ENCODE data around the gene MAZ. TPM values are rescaled to one million over a fixed set of nuclear protein-coding genes. Genes with fewer than 3 reads are reported as not detected.
A peak's percentile ranks its signal among the peaks of the same experiment; 100 is the strongest.
"Not testable (repeated sequence)": the region's sequence is repeated elsewhere in the genome, so short reads cannot be mapped to it uniquely, and the experiment has no call there.

The MAZ gene
- total RNA-seq, 3 donors from 2014 or later (not counting 1 experiment from before 2014, with no cell fraction given) = 234 to 265 (median 252) TPM

DNA sequence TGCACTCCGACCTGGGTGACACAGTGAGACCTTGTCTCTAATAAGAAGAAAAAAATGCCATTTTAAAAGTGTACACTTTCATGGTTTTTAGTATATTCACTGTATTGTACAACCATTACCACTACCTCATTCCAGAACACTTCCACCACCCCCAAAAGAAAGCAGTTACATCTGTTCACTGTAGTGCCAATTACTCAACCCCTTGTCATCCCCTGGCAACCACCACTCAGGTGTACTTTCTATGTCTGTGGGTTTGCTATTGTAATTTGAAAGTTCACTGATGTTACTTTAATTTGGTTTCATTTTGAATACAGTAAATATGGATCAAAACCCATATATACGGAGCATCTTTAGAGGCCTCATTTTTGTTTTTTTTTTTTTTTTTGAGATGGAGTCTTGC is 22.2 kb upstream of the MAZ start:
- Mint-ChIP-seq H3K36me3 (no peaks in the 10 kb centered on the region), H3K4me1 (peaks cover 7% of the 10 kb centered on the region in 2 donors), H3K27me3 (ENCODE audit: low read depth in 2 of 2) (no peaks in the 10 kb centered on the region), H3K9me3 (no peaks in the 10 kb centered on the region), H3K4me3 (no peak overlapping the region), H3K27ac (no peak overlapping the region)
- Histone ChIP-seq H3K4me3 (ENCODE audit: low read length) (no peak overlapping the region), H3K36me3 (ENCODE audit: control insufficient read depth, insufficient read depth, low read length) (no peaks in the 10 kb centered on the region), H3K4me1 (ENCODE audit: control insufficient read depth, insufficient read depth, low read length) (peaks cover 10% of the 10 kb centered on the region), H3K9me3 (ENCODE audit: control insufficient read depth, insufficient read depth, low read length) (no peaks in the 10 kb centered on the region), H3K27ac (ENCODE audit: low read length) (no peak overlapping the region), H3K27me3 (ENCODE audit: control insufficient read depth, insufficient read depth, low read length) (no peaks in the 10 kb centered on the region)
- no peak for ATAC-seq
- intact Hi-C loops (cut with micrococcal nuclease) = no loop called here
- WGBS (ENCODE audit: insufficient coverage) = 92% methylated on average over 2 of the region's 2 CpGs
- TF ChIP-seq, protein P1, sequence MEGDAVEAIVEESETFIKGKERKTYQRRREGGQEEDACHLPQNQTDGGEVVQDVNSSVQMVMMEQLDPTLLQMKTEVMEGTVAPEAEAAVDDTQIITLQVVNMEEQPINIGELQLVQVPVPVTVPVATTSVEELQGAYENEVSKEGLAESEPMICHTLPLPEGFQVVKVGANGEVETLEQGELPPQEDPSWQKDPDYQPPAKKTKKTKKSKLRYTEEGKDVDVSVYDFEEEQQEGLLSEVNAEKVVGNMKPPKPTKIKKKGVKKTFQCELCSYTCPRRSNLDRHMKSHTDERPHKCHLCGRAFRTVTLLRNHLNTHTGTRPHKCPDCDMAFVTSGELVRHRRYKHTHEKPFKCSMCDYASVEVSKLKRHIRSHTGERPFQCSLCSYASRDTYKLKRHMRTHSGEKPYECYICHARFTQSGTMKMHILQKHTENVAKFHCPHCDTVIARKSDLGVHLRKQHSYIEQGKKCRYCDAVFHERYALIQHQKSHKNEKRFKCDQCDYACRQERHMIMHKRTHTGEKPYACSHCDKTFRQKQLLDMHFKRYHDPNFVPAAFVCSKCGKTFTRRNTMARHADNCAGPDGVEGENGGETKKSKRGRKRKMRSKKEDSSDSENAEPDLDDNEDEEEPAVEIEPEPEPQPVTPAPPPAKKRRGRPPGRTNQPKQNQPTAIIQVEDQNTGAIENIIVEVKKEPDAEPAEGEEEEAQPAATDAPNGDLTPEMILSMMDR (IDR thresholded peaks at IDR 0.05) = no peak
- DNase-seq = peak in 1 of 2 donors; percentile 45

DNA sequence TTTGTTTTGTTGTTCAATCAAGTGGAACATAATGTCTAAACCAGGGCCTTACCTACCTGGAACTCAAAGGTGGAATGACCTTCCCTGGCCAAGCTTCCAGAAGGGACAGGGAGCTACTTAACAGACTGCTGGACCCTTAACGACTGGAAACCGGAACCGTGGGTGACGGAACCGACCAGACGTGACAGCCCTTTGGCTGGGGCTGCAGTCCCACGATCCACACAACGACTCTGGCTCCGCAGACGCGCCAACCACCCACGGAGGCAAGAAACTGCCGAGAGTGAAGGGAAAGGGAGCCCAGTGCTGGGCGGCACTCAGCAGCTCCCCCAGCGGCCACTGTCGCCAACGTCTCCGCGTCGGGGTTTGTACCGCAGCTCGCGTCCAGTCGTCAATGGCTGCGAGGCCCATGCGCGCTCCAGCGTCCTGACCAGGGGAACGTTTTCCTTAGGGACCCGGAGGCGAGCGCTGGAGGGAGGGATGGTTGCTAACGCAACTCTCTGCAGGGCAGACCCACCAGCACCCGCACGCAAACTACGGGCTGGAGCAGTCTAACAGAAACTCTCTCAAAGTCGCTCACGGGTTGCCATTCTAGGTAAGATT is 21.3 kb upstream of the MAZ start:
- no peaks in the 10 kb centered on the region for H3K36me3 Mint-ChIP-seq
- no peak overlapping the region for H3K4me3 ChIP-seq (ENCODE audit: low read length)
- ATAC-seq (peak; percentile 93 to 99 (median 99)), DNase-seq (peak; percentile 70 to 87)
- H3K9me3 Mint-ChIP-seq = no peaks in the 10 kb centered on the region
- H3K36me3 ChIP-seq (ENCODE audit: control insufficient read depth, insufficient read depth, low read length) = no peaks in the 10 kb centered on the region
- H3K4me1 ChIP-seq (ENCODE audit: control insufficient read depth, insufficient read depth, low read length) = peaks cover 16% of the 10 kb centered on the region
- intact Hi-C loops (cut with micrococcal nuclease) = loop anchor here (1.0 kb wide), 1 partner anchor 40 kb away; the partner anchor contains the start of gene C16orf54
- WGBS (ENCODE audit: insufficient coverage) = 23% methylated on average over 36 of the region's 38 CpGs
- H3K4me1 Mint-ChIP-seq = peaks cover 10 to 11% of the 10 kb centered on the region in 2 donors
- peak overlapping the region; percentile 79 for H3K4me3 Mint-ChIP-seq
- peak overlapping the region in 1 of 2 donors; percentile 61 for H3K27ac Mint-ChIP-seq
- no peaks in the 10 kb centered on the region for H3K27me3 Mint-ChIP-seq (ENCODE audit: low read depth in 2 of 2)
- no peaks in the 10 kb centered on the region for H3K27me3 ChIP-seq (ENCODE audit: control insufficient read depth, insufficient read depth, low read length)
- no peak overlapping the region for H3K27ac ChIP-seq (ENCODE audit: low read length)
- no peaks in the 10 kb centered on the region for H3K9me3 ChIP-seq (ENCODE audit: control insufficient read depth, insufficient read depth, low read length)
- TF ChIP-seq, protein P1 (IDR thresholded peaks at IDR 0.05) = peak; percentile 79

DNA sequence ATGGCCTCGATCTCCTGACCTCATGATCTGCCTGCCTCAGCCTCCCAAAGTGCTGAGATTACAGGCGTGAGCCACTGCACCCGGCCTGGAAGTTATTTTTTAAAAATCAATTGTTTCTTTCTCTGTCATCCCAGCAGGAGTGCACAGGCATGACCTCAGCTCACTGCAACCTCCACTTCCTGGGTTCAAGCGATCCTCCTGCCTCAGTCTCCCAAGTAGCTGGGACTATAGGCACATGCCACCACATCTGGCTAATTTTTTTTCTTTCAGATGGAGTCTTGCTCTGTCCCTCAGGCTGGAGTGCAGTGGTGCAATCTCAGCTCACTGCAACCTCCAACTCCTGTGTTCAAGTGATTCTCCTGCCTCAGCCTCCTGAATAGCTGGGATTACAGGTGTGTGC is 19.2 kb upstream of the MAZ start:
- H3K27ac ChIP-seq (ENCODE audit: low read length); ATAC-seq; intact Hi-C loops (cut with micrococcal nuclease); H3K27me3 ChIP-seq (ENCODE audit: control insufficient read depth, insufficient read depth, low read length); H3K9me3 ChIP-seq (ENCODE audit: control insufficient read depth, insufficient read depth, low read length); H3K9me3 Mint-ChIP-seq; H3K4me3 Mint-ChIP-seq; H3K4me3 ChIP-seq (ENCODE audit: low read length); H3K36me3 Mint-ChIP-seq; H3K27me3 Mint-ChIP-seq (ENCODE audit: low read depth in 2 of 2); H3K27ac Mint-ChIP-seq; H3K36me3 ChIP-seq (ENCODE audit: control insufficient read depth, insufficient read depth, low read length); DNase-seq: not testable (repeated sequence)
- peaks cover 32% of the 10 kb centered on the region in 2 donors for H3K4me1 Mint-ChIP-seq
- WGBS (ENCODE audit: insufficient coverage) = 89% methylated on average over 4 of the region's 4 CpGs
- peaks cover 30% of the 10 kb centered on the region for H3K4me1 ChIP-seq (ENCODE audit: control insufficient read depth, insufficient read depth, low read length)

DNA sequence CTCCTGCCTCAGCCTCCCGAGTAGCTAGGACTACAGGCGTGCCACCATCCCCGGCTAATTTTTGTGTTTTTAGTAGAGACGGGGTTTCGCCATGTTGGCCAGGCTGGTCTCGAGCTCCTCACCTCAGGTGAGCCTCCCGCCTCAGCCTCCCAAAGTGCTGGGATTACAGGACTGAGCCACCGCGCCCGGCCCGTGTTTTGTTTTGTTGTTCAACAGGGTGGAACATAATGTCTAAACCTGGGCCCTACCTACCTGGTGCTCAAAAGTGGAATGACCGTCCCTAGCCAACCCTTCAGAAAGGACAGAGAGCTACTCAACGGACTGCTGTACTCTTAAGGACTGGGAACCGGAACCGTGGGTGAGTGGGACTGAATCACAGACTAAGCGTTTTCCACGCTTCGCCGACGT is 16.6 kb upstream of the MAZ start:
- peaks cover 48% of the 10 kb centered on the region in 2 donors for H3K4me1 Mint-ChIP-seq
- WGBS (ENCODE audit: insufficient coverage) = 76% methylated on average over 20 of the region's 20 CpGs
- H3K27ac Mint-ChIP-seq = peak overlapping the region; percentile 92
- H3K4me3 ChIP-seq (ENCODE audit: low read length) = peak overlapping the region; percentile 48
- H3K27me3 ChIP-seq (ENCODE audit: control insufficient read depth, insufficient read depth, low read length) = no peaks in the 10 kb centered on the region
- H3K4me3 Mint-ChIP-seq = peak overlapping the region; percentile 96
- no peaks in the 10 kb centered on the region for H3K9me3 Mint-ChIP-seq
- TF ChIP-seq, protein P1 (IDR thresholded peaks at IDR 0.05) = no peak
- no peaks in the 10 kb centered on the region for H3K36me3 Mint-ChIP-seq
- H3K36me3 ChIP-seq (ENCODE audit: control insufficient read depth, insufficient read depth, low read length) = no peaks in the 10 kb centered on the region
- ATAC-seq = no peak
- no peak for DNase-seq
- H3K27ac ChIP-seq (ENCODE audit: low read length) = peak overlapping the region; percentile 66
- H3K9me3 ChIP-seq (ENCODE audit: control insufficient read depth, insufficient read depth, low read length) = no peaks in the 10 kb centered on the region
- H3K27me3 Mint-ChIP-seq (ENCODE audit: low read depth in 2 of 2) = no peaks in the 10 kb centered on the region
- intact Hi-C loops (cut with micrococcal nuclease) = loop anchor here (1.0 to 2.0 kb wide), 4 partner anchors 16 to 88 kb away; partner anchors contain the start of gene PAGR1
- H3K4me1 ChIP-seq (ENCODE audit: control insufficient read depth, insufficient read depth, low read length) = peaks cover 40% of the 10 kb centered on the region

Measured in natural killer cell (primary cell).